Naive thymus-derived CD4-positive, alpha-beta T cell (primary cell): ENCODE data around the gene HSPA13. TPM values are rescaled to one million over a fixed set of nuclear protein-coding genes. Genes with fewer than 3 reads are reported as not detected.

ENCODE experiments used
- ATAC-seq: fragments of 150-1000 bp; cut with Tn5 transposase; 2 replicates; pipeline ENCODE4 v1.10.0; 2021; ENCODE audit warnings: mild to moderate bottlenecking, moderate library complexity
- CTCF ChIA-PET: fragments of 350-600 bp; sonication (Branson Sonifier 250); formaldehyde crosslinking; loops from one replicate; lab custom pipeline; 2021; ENCODE audit warnings: antibody characterized with exemption; lab: Charles Lee
- POLR2A ChIA-PET: fragments of 350-600 bp; sonication (Branson Sonifier 250); formaldehyde crosslinking; loops from one replicate; lab custom pipeline; 2021; ENCODE audit warnings: antibody characterized with exemption, inconsistent platforms; lab: Charles Lee
- DNase-seq, 9 donors: peaks; one replicate each; pipeline versions ENCODE4 v3.0.0 to v3.0.0-alpha.2; 2020 to 2022; ENCODE audit warnings: mixed read lengths in 1 of 9
- H3K27ac ChIP-seq: one replicate; pipeline ENCODE4 v1.7.0; 2013; ENCODE audit warnings: mild to moderate bottlenecking, low read depth, low read length, moderate library complexity
- H3K27me3 ChIP-seq, 2 donors: one replicate each; pipeline ENCODE4 v1.7.0; 2013; ENCODE audit warnings: low read length in 2 of 2, mild to moderate bottlenecking in 2 of 2, moderate library complexity in 2 of 2; ENCODE audit not compliant: control insufficient read depth in 2 of 2, insufficient read depth in 2 of 2
- H3K36me3 ChIP-seq, 3 experiments: 1 replicate in 2 of 3; 2 replicates in 1 of 3; pipeline ENCODE4 v1.7.0; 2013; ENCODE audit warnings: low read length in 3 of 3, mild to moderate bottlenecking in 3 of 3, moderate library complexity in 1 of 3; ENCODE audit not compliant: insufficient read depth in 3 of 3, control insufficient read depth in 2 of 3
- H3K4me1 ChIP-seq, 2 donors: one replicate each; pipeline ENCODE4 v1.7.0; 2013; ENCODE audit warnings: low read length in 2 of 2, mild to moderate bottlenecking in 2 of 2, moderate library complexity in 1 of 2; ENCODE audit not compliant: control insufficient read depth in 2 of 2, insufficient read depth in 2 of 2
- H3K4me3 ChIP-seq: 2 replicates; pipeline ENCODE4 v1.7.0; 2013; ENCODE audit warnings: mild to moderate bottlenecking, low read length
- H3K9me3 ChIP-seq, 3 experiments: 1 replicate in 2 of 3; 2 replicates in 1 of 3; pipeline ENCODE4 v1.7.0; 2013; ENCODE audit warnings: low read length in 3 of 3; ENCODE audit not compliant: control insufficient read depth in 2 of 3
- H3K27ac Mint-ChIP-seq, 9 donors: one replicate each; pipeline ENCODE4 v1.8.0; 2020 to 2022; ENCODE audit warnings: mixed read lengths in 9 of 9, mild to moderate bottlenecking in 8 of 9, moderate library complexity in 5 of 9, inconsistent platforms in 2 of 9
- H3K27me3 Mint-ChIP-seq, 5 donors: one replicate each; pipeline ENCODE4 v1.8.0; 2021 to 2022; ENCODE audit warnings: mixed read lengths in 5 of 5, mild to moderate bottlenecking in 1 of 5
- H3K36me3 Mint-ChIP-seq, 5 donors: one replicate each; pipeline ENCODE4 v1.8.0; 2020 to 2022; ENCODE audit warnings: mixed read lengths in 5 of 5, mild to moderate bottlenecking in 3 of 5, inconsistent platforms in 1 of 5
- H3K4me1 Mint-ChIP-seq, 7 donors: one replicate each; pipeline ENCODE4 v1.8.0; 2020 to 2022; ENCODE audit warnings: mixed read lengths in 7 of 7, mild to moderate bottlenecking in 3 of 7, inconsistent platforms in 1 of 7
- H3K4me3 Mint-ChIP-seq, 10 donors: one replicate each; pipeline ENCODE4 v1.8.0; 2020 to 2022; ENCODE audit warnings: mild to moderate bottlenecking in 10 of 10, mixed read lengths in 10 of 10, moderate library complexity in 6 of 10, inconsistent platforms in 2 of 10
- H3K9me3 Mint-ChIP-seq, 11 donors: one replicate each; pipeline ENCODE4 v1.8.0; 2020 to 2022; ENCODE audit warnings: mixed read lengths in 11 of 11, mild to moderate bottlenecking in 4 of 11, inconsistent platforms in 1 of 11, moderate library complexity in 1 of 11
- intact Hi-C, 2 donors: fragments of 100-400 bp; cut with micrococcal nuclease; formaldehyde crosslinking; loops; one replicate each; pipeline ENCODE4 v1.15.1; 2023
- polyA plus RNA-seq, 2 donors: library from polyadenylated mRNA; unstranded; fragments of 300-500 nt; fragmentation: Illumina TruSeq; gene quantifications; one replicate each; pipeline ENCODE4 v1.2.3, GENCODE V29; 2021
- total RNA-seq, 6 experiments: library from RNA in 5 of 6; stranded (reverse) in 5 of 6; gene quantifications; 1 replicate in 5 of 6; 2 replicates in 1 of 6; pipeline ENCODE4 v1.2.3 and lab custom pipeline; 2021 to 2026

Gene HSPA13
- total and polyA plus RNA-seq, 7 experiments from 2014 or later = 9.2 to 38.1 (median 25.9) TPM

DNA sequence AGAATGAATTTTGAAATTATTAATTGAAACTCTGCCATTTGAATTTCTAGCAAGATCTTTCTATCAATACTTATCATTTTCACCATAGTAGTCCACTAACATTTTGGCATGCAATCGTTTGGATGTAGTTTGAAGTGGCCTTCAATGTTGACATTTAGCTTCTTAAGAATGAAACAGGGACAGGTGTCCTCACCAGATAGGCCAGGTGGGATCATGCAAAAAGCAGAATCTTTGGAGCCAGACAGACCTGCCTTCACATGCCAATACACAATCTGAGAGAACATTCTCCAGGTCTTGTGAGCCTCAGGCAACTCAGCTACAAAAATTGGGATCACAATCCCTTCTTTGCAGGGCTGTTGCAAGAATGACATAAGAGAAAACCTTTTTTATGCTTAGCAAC lies 18.3 kb upstream of the HSPA13 start:
- Mint-ChIP-seq H3K9me3 (peaks cover 0 to 5% (median 0%) of the 10 kb centered on the region in 11 donors), H3K36me3 (peaks cover 0 to 3% (median 0%) of the 10 kb centered on the region in 5 donors), H3K4me1 (no peaks in the 10 kb centered on the region), H3K4me3 (no peak overlapping the region), H3K27me3 (peaks cover 0 to 4% (median 0%) of the 10 kb centered on the region in 5 donors), H3K27ac (no peak overlapping the region)
- POLR2A ChIA-PET = interaction anchor here (1.3 kb wide), 1 partner anchor 275 kb away, joined by 3 read pairs; no protein-coding TSS in a partner anchor
- Histone ChIP-seq H3K9me3 (no peaks in the 10 kb centered on the region), H3K27ac (no peak overlapping the region), H3K4me1 (no peaks in the 10 kb centered on the region), H3K27me3 (no peaks in the 10 kb centered on the region), H3K4me3 (no peak overlapping the region), H3K36me3 (no peaks in the 10 kb centered on the region)
- ATAC-seq (no peak), DNase-seq (no peak)
- CTCF ChIA-PET = interaction anchor here (2.4 kb wide), 1 partner anchor 336 kb away, joined by 9 read pairs; no protein-coding TSS in a partner anchor
- intact Hi-C loops = loop anchor here (5.0 kb wide), 1 partner anchor 661 kb away; the partner anchor contains the start of gene NRIP1 (in 2 of the 2)

DNA sequence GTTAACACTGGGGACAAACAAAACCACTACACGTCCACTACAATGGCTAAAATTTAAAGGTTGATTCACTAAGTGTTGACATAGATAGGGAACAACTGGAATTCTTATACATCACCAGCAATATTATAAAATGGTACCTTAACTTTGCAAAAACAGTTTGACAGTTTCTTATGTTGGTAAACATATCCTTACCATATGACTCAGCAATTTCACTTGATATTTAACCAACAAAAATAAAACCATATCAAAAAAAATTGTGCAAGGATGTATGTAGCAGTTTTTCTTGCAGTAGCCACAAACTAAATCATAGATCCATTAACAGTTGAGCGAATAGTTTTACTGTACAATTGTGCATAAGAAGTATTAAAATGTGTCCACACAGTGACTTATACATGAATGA lies 5.3 kb upstream of the HSPA13 start:
- H3K27me3 Mint-ChIP-seq = peaks cover 8 to 21% (median 12%) of the 10 kb centered on the region in 5 donors
- peaks cover 0 to 15% (median 7%) of the 10 kb centered on the region in 7 donors for H3K4me1 Mint-ChIP-seq
- H3K9me3 Mint-ChIP-seq = no peaks in the 10 kb centered on the region
- no peaks in the 10 kb centered on the region for H3K36me3 Mint-ChIP-seq
- Histone ChIP-seq H3K4me1 (peaks cover 4 to 7% of the 10 kb centered on the region in 2 donors), H3K36me3 (no peaks in the 10 kb centered on the region), H3K4me3 (no peak overlapping the region), H3K27ac (no peak overlapping the region), H3K9me3 (no peaks in the 10 kb centered on the region), H3K27me3 (no peaks in the 10 kb centered on the region)
- intact Hi-C loops = loop anchor here in 1 of 2 donors (10.0 kb wide), 1 partner anchor 133 kb away; no protein-coding TSS in a partner anchor
- H3K27ac Mint-ChIP-seq = no peak overlapping the region
- ATAC-seq (no peak), DNase-seq (no peak)
- no peak overlapping the region for H3K4me3 Mint-ChIP-seq
- ChIA-PET CTCF (no interaction called here), POLR2A (no interaction called here)

DNA sequence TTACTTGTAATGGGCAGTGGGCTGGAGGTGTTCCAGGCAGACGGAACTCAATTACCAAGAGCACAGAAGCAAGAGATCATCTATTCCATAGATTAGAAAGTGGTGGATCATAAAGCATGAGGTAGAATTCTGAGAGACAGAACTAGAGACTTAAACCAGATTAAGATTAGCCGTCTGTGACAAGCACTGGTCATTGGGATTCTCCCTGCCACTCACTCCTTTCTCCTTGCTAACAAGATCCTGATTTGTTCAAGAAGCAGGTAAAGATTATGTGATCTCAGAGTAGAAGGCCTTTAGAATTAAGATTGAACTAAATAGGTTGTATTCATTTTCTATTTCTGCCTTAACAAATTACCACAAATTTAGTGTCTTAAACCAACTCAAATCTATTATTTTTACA lies 1.5 kb upstream of the HSPA13 start:
- Mint-ChIP-seq H3K9me3 (no peaks in the 10 kb centered on the region), H3K4me3 (peak overlapping the region; percentile 93 to 100 (median 100)), H3K36me3 (peaks cover 0 to 3% (median under 1%) of the 10 kb centered on the region in 5 donors), H3K27ac (peak overlapping the region in 8 of 9 donors; percentile 19 to 100 (median 98)), H3K27me3 (peaks cover 0 to 5% (median 0%) of the 10 kb centered on the region in 5 donors), H3K4me1 (peaks cover 10 to 39% (median 38%) of the 10 kb centered on the region in 7 donors)
- Histone ChIP-seq H3K27ac (no peak overlapping the region), H3K27me3 (no peaks in the 10 kb centered on the region), H3K4me3 (no peak overlapping the region), H3K9me3 (no peaks in the 10 kb centered on the region), H3K36me3 (no peaks in the 10 kb centered on the region), H3K4me1 (peaks cover 8 to 25% of the 10 kb centered on the region in 2 donors)
- ATAC-seq (no peak), DNase-seq (no peak)
- CTCF ChIA-PET = no interaction called here
- POLR2A ChIA-PET = no interaction called here
- intact Hi-C loops = loop anchor here (5.0 to 10.0 kb wide), 9 partner anchors 127 to 1098 kb away; no protein-coding TSS in a partner anchor

DNA sequence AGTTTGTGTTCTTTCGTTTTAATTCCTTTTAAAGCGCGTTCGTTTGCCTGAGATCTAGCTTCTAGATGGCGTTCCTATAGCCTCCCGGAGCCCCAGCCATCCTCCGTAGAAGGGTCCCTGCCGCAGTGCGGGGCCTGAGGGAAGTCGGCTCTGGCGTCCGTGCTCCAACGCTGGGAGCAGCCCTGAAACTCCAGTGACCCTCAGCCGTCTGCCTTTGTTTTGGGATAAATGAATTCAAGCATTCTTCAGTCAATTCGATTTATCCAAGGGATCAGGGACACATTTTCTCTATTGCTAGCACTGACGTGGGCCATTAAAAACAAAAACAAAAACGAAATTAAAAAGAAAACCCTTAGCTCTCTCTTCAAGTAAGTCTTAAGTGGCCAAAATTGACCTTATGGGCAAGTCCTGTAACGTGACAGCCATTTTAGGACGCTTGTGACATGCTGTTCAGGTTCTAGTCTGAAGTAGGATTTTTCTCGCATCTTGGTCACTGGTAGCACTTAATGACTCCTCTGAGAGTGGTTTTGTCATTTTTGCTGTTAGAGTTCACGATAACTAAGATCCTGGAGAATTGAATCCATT lies 742 bp upstream of the HSPA13 start:
- H3K27me3 Mint-ChIP-seq = peaks cover 0 to 5% (median 0%) of the 10 kb centered on the region in 5 donors
- Histone ChIP-seq H3K27ac (peak overlapping the region; percentile 91), H3K4me1 (peaks cover 8 to 25% of the 10 kb centered on the region in 2 donors), H3K9me3 (no peaks in the 10 kb centered on the region), H3K27me3 (no peaks in the 10 kb centered on the region), H3K36me3 (no peaks in the 10 kb centered on the region), H3K4me3 (peak overlapping the region; percentile 93)
- peaks cover 13 to 43% (median 41%) of the 10 kb centered on the region in 7 donors for H3K4me1 Mint-ChIP-seq
- ChIA-PET CTCF (interaction anchor here (0.6 kb wide), 1 partner anchor 354 kb away, joined by 3 read pairs; no protein-coding TSS in a partner anchor), POLR2A (interaction anchor here (0.6 to 1.5 kb wide), 4 partner anchors 161 to 1349 kb away, joined by 3 to 7 read pairs (median 4); partner anchors contain the start of gene NRIP1)
- peak; percentile 4 for ATAC-seq
- intact Hi-C loops = loop anchor here (1.0 to 10.0 kb wide), 18 partner anchors 126 to 1349 kb away; partner anchors contain the start of genes SAMSN1 (in 2 of the 2), RBM11 (in 1 of the 2) and USP25 (in 1 of the 2)
- H3K4me3 Mint-ChIP-seq = peak overlapping the region; percentile 93 to 100 (median 100)
- peaks cover 0 to 5% (median 3%) of the 10 kb centered on the region in 5 donors for H3K36me3 Mint-ChIP-seq
- peak in 1 of 9 donors; percentile 10 for DNase-seq
- peak overlapping the region; percentile 93 to 100 (median 98) for H3K27ac Mint-ChIP-seq
- H3K9me3 Mint-ChIP-seq = no peaks in the 10 kb centered on the region

DNA sequence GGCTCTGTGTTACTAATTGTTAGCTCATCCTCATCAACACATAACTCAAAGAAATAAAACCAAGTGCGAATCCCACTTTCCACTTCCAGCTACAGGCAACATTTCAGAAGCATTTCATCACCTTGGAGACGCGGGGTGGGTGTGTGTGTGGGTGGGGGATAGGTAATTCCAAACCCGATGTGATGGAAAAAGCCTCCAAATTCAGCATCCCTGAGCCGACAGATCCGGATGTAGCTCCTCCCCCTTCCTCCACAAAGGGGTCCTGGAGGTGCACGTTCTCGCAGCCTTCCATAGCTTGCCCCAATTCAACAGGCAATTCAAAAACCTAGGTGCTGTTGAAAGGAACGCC lies 486 bp downstream of the HSPA13 start:
- Histone ChIP-seq H3K4me3 (peak overlapping the region; percentile 93), H3K27ac (peak overlapping the region; percentile 91), H3K4me1 (peaks cover 8 to 25% of the 10 kb centered on the region in 2 donors), H3K36me3 (peaks cover 0 to 8% (median 2%) of the 10 kb centered on the region in 3 experiments), H3K9me3 (no peaks in the 10 kb centered on the region), H3K27me3 (no peaks in the 10 kb centered on the region)
- Mint-ChIP-seq H3K4me3 (peak overlapping the region; percentile 93 to 100 (median 100)), H3K27me3 (peaks cover 0 to 2% (median 0%) of the 10 kb centered on the region in 5 donors), H3K27ac (peak overlapping the region; percentile 93 to 100 (median 98)), H3K36me3 (peaks cover 0 to 13% (median 3%) of the 10 kb centered on the region in 5 donors), H3K9me3 (no peaks in the 10 kb centered on the region), H3K4me1 (peaks cover 13 to 50% (median 41%) of the 10 kb centered on the region in 7 donors)
- DNase-seq = peak in 1 of 9 donors; percentile 45
- POLR2A ChIA-PET = interaction anchor here (0.6 to 1.5 kb wide), 3 partner anchors 293 to 1270 kb away, joined by 5 to 7 read pairs (median 5); partner anchors contain the start of gene NRIP1
- CTCF ChIA-PET = no interaction called here
- ATAC-seq = no peak
- intact Hi-C loops = loop anchor here (5.0 to 10.0 kb wide), 9 partner anchors 125 to 1100 kb away; no protein-coding TSS in a partner anchor

DNA sequence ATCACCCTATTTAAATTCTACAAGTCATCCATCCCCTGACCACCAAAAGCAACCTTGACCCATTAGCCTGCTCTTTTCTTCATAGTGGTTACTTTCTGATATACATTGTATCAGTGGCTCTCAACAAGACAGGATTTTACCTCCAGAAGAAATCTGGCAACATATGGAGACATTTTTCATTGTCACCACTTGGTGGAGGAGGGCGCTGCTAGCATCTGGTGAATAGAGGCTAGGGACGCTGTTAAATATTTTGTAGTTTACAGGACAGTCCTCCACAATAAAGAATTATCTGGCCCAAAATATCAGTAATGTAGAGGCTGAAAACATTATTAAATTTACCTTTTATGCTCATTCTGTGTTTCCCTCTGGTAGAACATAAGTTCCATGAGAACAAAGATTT lies 6.1 kb downstream of the HSPA13 start:
- ATAC-seq = no peak
- Mint-ChIP-seq H3K36me3 (peaks cover 5 to 44% (median 30%) of the 10 kb centered on the region in 5 donors), H3K4me1 (peaks cover 7 to 36% (median 22%) of the 10 kb centered on the region in 7 donors), H3K27ac (peak overlapping the region in 1 of 9 donors; percentile 59), H3K9me3 (no peaks in the 10 kb centered on the region), H3K4me3 (no peak overlapping the region), H3K27me3 (no peaks in the 10 kb centered on the region)
- Histone ChIP-seq H3K9me3 (no peaks in the 10 kb centered on the region), H3K4me3 (no peak overlapping the region), H3K27ac (no peak overlapping the region), H3K4me1 (peaks cover under 1 to 12% of the 10 kb centered on the region in 2 donors), H3K36me3 (peaks cover 18 to 42% (median 27%) of the 10 kb centered on the region in 3 experiments), H3K27me3 (no peaks in the 10 kb centered on the region)
- ChIA-PET CTCF (no interaction called here), POLR2A (no interaction called here)
- no peak for DNase-seq
- intact Hi-C loops = loop anchor here in 1 of 2 donors (10.0 kb wide), 1 partner anchor 1488 kb away; no protein-coding TSS in a partner anchor
